Testis (tissue), 3 donors: ENCODE data around the gene IFIT1. TPM values are rescaled to one million over a fixed set of nuclear protein-coding genes. Genes with fewer than 3 reads are reported as not detected.

Experiments used
- DNase-seq: peaks from one replicate; pipeline ENCODE4 v3.0.0-alpha.2; 2019
- H3K27ac ChIP-seq, 2 donors: fragments of 200-600 bp; sonication (generic); one replicate each; pipeline ENCODE4 v1.5.1; 2019
- H3K27me3 ChIP-seq: fragments of 200-600 bp; sonication (generic); one replicate; pipeline ENCODE4 v1.5.1; 2019
- H3K36me3 ChIP-seq: fragments of 200-600 bp; sonication (generic); one replicate; pipeline ENCODE4 v1.5.1; 2017; ENCODE audit warnings: low read depth; ENCODE audit errors: missing control alignments
- H3K4me1 ChIP-seq: fragments of 200-600 bp; sonication (generic); one replicate; pipeline ENCODE4 v1.5.1; 2019
- H3K4me3 ChIP-seq, 2 donors: fragments of 200-600 bp; sonication (generic); one replicate each; pipeline ENCODE4 v1.5.1; 2017 to 2019
- H3K9me3 ChIP-seq: fragments of 200-600 bp; sonication (generic); one replicate; pipeline ENCODE4 v1.5.1; 2017
- CTCF ChIP-seq, 3 experiments: fragments of 450-650 bp in 2 of 3; fragments of 200-600 bp in 1 of 3; sonication (generic) in 1 of 3; IDR thresholded peaks; one replicate each; pipeline ENCODE4 v1.5.1; 2016 to 2019; ENCODE audit warnings: antibody characterized with exemption in 3 of 3, mild to moderate bottlenecking in 2 of 3, moderate library complexity in 1 of 3
- POLR2A ChIP-seq: fragments of 450-650 bp; IDR thresholded peaks from one replicate; pipeline ENCODE4 v1.6.1; 2017; ENCODE audit warnings: antibody characterized with exemption, mild to moderate bottlenecking, moderate library complexity
- WGBS, 2 donors: methylation state at CpG; one replicate each; pipeline ENCODE4 v1.1.5; 2018; 5-methylcytosine and 5-hydroxymethylcytosine counted together
- intact Hi-C: fragments of 100-400 bp; cut with DNase I; formaldehyde crosslinking; loops from one replicate; pipeline ENCODE4 v1.15.1; 2023; ENCODE audit warnings: low total_unique reads
- polyA plus RNA-seq: library from polyadenylated mRNA; stranded (reverse); fragments of 350-450 nt; fragmentation: Illumina TruSeq; extraction: RNeasy Lipid Tissue Mini Kit (QIAGEN cat#74804); gene quantifications from one replicate; pipeline ENCODE4 v1.2.3, GENCODE V29; 2014; ENCODE audit warnings: low read depth, low replicate concordance; ENCODE audit not compliant: insufficient read depth
- total RNA-seq, 2 donors: library from RNA; depleted of rRNA; stranded (reverse); fragments of >200 nt; gene quantifications; one replicate each; pipeline ENCODE4 v1.2.3, GENCODE V29; 2016

IFIT1 gene
- total and polyA plus RNA-seq, 3 donors from 2014 or later = 13.1 to 15.3 (median 14.8) TPM

DNA sequence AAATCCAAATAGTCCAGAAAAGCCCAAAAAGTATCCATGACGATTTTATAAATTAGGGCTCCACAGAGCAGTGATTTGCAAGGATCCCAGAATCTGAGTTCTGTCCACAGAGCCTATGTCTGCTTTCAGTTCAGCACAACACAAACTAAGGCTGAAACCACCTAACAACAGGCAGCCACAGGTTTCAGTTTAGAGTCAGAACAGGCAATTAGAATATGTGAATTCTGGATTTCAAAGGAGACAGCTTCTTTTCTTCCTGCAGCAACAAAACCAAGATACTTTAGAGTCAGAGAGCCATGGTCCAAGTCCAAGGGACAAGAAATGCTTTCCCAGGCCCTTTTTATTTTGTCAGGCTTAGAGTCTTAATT is 41.0 kb upstream of the IFIT1 start:
- 31 to 35% methylated on average over 1 of the region's 1 CpG for whole genome bisulfite sequencing, 2 donors
- Histone ChIP-seq H3K27me3 (no peaks in the 10 kb centered on the region), H3K36me3 (no peaks in the 10 kb centered on the region), H3K27ac (peak overlapping the region; percentile 14 to 83), H3K9me3 (no peaks in the 10 kb centered on the region), H3K4me3 (no peak overlapping the region), H3K4me1 (peaks cover 16% of the 10 kb centered on the region)
- TF ChIP-seq CTCF (IDR thresholded peaks at IDR 0.05) (no peak), POLR2A (no peak)
- DNase-seq = no peak
- intact Hi-C loops = no loop called here

DNA sequence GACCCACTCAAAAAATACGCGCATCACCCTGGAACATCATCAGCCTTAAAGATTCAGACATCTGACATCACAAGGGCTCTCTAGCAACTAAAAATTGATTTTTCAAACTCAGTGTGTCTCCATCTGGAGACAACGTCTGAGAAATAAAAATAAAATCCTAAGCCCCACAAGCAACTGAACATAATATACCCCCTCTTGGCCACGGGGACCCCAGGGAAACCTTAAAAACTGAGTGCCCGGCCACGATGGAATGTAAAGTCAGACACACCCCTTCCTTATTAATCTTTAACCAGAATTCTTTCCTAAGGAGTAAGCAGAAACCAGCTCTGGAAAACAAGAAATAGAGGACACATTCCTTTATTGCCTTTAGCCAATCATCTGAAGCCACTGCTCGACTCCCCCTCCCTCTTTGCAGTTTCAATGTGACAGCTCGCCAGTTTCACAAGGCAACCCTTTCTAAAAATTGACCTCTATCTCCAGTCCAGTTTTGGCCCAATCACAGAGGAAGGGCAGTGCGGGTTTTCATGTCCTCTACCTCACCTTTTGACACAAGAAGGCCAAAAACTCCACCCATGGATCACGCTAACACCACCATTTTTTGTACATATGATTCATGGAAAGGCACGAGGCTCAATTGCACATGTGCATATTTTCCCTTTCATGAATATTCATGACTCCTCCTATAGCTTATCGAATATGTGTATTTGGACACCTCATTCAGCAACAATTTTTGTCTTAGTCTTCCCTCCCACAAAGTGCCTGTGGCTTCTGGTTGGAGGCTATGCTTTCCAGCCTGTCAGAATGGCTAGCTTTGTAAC is 40.4 kb upstream of the IFIT1 start:
- Histone ChIP-seq H3K27ac (peak overlapping the region; percentile 14 to 83), H3K27me3 (no peaks in the 10 kb centered on the region), H3K4me3 (no peak overlapping the region), H3K9me3 (no peaks in the 10 kb centered on the region), H3K36me3 (no peaks in the 10 kb centered on the region), H3K4me1 (peaks cover 16% of the 10 kb centered on the region)
- no peak for TF ChIP-seq CTCF (IDR thresholded peaks at IDR 0.05)
- no peak for TF ChIP-seq POLR2A
- intact Hi-C loops = no loop called here
- DNase-seq = no peak
- 47 to 52% methylated on average over 12 of the region's 12 CpGs for WGBS, 2 donors

DNA sequence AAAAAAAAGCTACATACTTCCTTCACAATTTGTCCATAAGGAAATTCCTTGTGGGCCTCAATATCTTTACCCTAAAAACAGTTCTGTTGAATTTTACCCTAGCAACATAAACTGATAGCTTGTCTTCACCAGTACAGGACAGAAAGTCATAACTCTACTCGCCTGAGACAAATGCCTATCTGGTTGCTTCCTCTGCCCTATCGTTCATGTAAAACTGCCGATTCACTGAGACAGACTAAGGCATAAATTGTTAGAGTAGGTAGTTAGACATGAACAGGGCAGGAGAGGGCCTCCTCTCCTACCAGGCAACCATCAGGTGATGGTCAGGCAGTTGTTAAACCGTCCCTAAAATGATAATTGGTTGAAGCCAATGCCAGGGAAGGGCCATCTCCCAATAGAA is 39.6 kb upstream of the IFIT1 start:
- no peaks in the 10 kb centered on the region for H3K36me3 ChIP-seq
- no peak overlapping the region for H3K27ac ChIP-seq
- no peaks in the 10 kb centered on the region for H3K9me3 ChIP-seq
- intact Hi-C loops = no loop called here
- peaks cover 16% of the 10 kb centered on the region for H3K4me1 ChIP-seq
- H3K27me3 ChIP-seq = no peaks in the 10 kb centered on the region
- WGBS, 2 donors = 81 to 91% methylated on average over 4 of the region's 4 CpGs
- no peak for DNase-seq
- TF ChIP-seq CTCF (IDR thresholded peaks at IDR 0.05) (no peak), POLR2A (no peak)
- no peak overlapping the region for H3K4me3 ChIP-seq

GRCh38 chr10:89355394-89355931 is 37.0 kb upstream of the IFIT1 start:
- DNase-seq = no peak
- intact Hi-C loops = no loop called here
- Histone ChIP-seq H3K4me3 (no peak overlapping the region), H3K27ac (no peak overlapping the region), H3K36me3 (no peaks in the 10 kb centered on the region), H3K9me3 (no peaks in the 10 kb centered on the region), H3K27me3 (no peaks in the 10 kb centered on the region), H3K4me1 (peaks cover 15% of the 10 kb centered on the region)
- TF ChIP-seq POLR2A (no peak), CTCF (IDR thresholded peaks at IDR 0.05) (no peak)
- WGBS, 2 donors = 85 to 93% methylated on average over 2 of the region's 2 CpGs

DNA sequence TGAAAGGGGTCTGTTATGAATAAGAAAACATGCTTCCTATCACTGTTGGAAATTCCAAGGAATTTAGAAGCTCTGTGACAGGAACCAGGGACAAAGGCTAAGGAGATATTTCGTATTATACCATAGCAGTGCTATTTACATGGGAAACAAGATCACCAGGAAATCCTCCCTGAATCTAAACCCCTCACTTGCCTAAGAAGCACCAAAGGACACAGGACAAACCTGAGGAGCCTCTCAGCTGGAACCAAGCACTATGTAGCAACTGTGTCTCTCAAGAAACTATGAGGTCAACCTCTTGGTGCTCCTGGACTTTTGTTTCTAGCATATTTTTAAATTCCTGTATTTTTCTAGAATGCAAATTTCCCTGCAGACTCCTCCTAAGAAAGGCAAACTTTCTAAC is 35.3 kb upstream of the IFIT1 start:
- 58 to 93% methylated on average over 1 of the region's 1 CpG for WGBS, 2 donors
- DNase-seq = no peak
- no peak overlapping the region for H3K27ac ChIP-seq

More for the DNA sequence above, 35.3 kb upstream of the IFIT1 start:
- peaks cover 1% of the 10 kb centered on the region for H3K4me1 ChIP-seq
- intact Hi-C loops = no loop called here
- H3K4me3 ChIP-seq = no peak overlapping the region
- no peaks in the 10 kb centered on the region for H3K27me3 ChIP-seq
- no peaks in the 10 kb centered on the region for H3K36me3 ChIP-seq
- no peaks in the 10 kb centered on the region for H3K9me3 ChIP-seq
- TF ChIP-seq POLR2A = no peak
- TF ChIP-seq CTCF (IDR thresholded peaks at IDR 0.05) = no peak
